ENCODE measurements around the gene MGLL.

The MGLL gene

GRCh38 chr3:127667119-127667681 lies 155.1 kb downstream of the MGLL start:
- no peaks in the 10 kb centered on the region for H3F3A ChIP-seq (ENCODE audit: insufficient read depth, low read length)
- TF ChIP-seq, protein P1, sequence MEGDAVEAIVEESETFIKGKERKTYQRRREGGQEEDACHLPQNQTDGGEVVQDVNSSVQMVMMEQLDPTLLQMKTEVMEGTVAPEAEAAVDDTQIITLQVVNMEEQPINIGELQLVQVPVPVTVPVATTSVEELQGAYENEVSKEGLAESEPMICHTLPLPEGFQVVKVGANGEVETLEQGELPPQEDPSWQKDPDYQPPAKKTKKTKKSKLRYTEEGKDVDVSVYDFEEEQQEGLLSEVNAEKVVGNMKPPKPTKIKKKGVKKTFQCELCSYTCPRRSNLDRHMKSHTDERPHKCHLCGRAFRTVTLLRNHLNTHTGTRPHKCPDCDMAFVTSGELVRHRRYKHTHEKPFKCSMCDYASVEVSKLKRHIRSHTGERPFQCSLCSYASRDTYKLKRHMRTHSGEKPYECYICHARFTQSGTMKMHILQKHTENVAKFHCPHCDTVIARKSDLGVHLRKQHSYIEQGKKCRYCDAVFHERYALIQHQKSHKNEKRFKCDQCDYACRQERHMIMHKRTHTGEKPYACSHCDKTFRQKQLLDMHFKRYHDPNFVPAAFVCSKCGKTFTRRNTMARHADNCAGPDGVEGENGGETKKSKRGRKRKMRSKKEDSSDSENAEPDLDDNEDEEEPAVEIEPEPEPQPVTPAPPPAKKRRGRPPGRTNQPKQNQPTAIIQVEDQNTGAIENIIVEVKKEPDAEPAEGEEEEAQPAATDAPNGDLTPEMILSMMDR (IDR thresholded peaks at IDR 0.05; ENCODE audit: low read length): no peak
- TF ChIP-seq EZH2phosphoT487 (IDR thresholded peaks at IDR 0.05; ENCODE audit: low read length): no peak
- no peak for TF ChIP-seq EZH2 (optimal IDR thresholded peaks at IDR 0.05; ENCODE audit: low read depth, low read length)
- H3K27ac ChIP-seq (ENCODE audit: low read length): no peak overlapping the region
- no peaks in the 10 kb centered on the region for H3K36me3 ChIP-seq (replicated peaks; ENCODE audit: insufficient read depth, low read length)
- H3K4me1 ChIP-seq (ENCODE audit: low read length): 0 out of 2 replicates have a peak, but pooled peaks cover 5% of the 10 kb centered on the region
- H3K9me3 ChIP-seq (replicated peaks; ENCODE audit: insufficient read depth, low read length): no peaks in the 10 kb centered on the region
- H3K4me2 ChIP-seq (ENCODE audit: low read depth, low read length): no peak overlapping the region
- H3K4me3 ChIP-seq (ENCODE audit: low read length): no peak overlapping the region
- H2AFZ ChIP-seq (ENCODE audit: low read length): no peak overlapping the region
- no peaks in the 10 kb centered on the region for H3K27me3 ChIP-seq (replicated peaks; ENCODE audit: insufficient read depth, low read length)
- no peaks in the 10 kb centered on the region for H3K79me2 ChIP-seq (ENCODE audit: low read length)
- DNase-seq: no peak
- H3K9me2 ChIP-seq (replicated peaks; ENCODE audit: insufficient read depth, low read length): no peaks in the 10 kb centered on the region
- H4K20me1 ChIP-seq (ENCODE audit: insufficient read depth, low read length): no peaks in the 10 kb centered on the region
- no peak overlapping the region for H3K9ac ChIP-seq (ENCODE audit: low read length)

GRCh38 chr3:127666676-127667075 lies 155.6 kb downstream of the MGLL start:
- Histone ChIP-seq H3K36me3 (replicated peaks; ENCODE audit: insufficient read depth, low read length) (no peaks in the 10 kb centered on the region), H3F3A (ENCODE audit: insufficient read depth, low read length) (no peaks in the 10 kb centered on the region), H4K20me1 (ENCODE audit: insufficient read depth, low read length) (no peaks in the 10 kb centered on the region), H3K9me3 (replicated peaks; ENCODE audit: insufficient read depth, low read length) (no peaks in the 10 kb centered on the region), H3K27me3 (replicated peaks; ENCODE audit: insufficient read depth, low read length) (no peaks in the 10 kb centered on the region), H2AFZ (ENCODE audit: low read length) (no peak overlapping the region), H3K9ac (ENCODE audit: low read length) (no peak overlapping the region), H3K4me3 (ENCODE audit: low read length) (no peak overlapping the region), H3K9me2 (replicated peaks; ENCODE audit: insufficient read depth, low read length) (no peaks in the 10 kb centered on the region), H3K4me2 (ENCODE audit: low read depth, low read length) (no peak overlapping the region), H3K27ac (ENCODE audit: low read length) (no peak overlapping the region), H3K4me1 (ENCODE audit: low read length) (0 out of 2 replicates have a peak, but pooled peaks cover under 1% of the 10 kb centered on the region), H3K79me2 (ENCODE audit: low read length) (no peaks in the 10 kb centered on the region)
- TF ChIP-seq, protein P1 (IDR thresholded peaks at IDR 0.05; ENCODE audit: low read length): no peak
- no peak for TF ChIP-seq EZH2 (optimal IDR thresholded peaks at IDR 0.05; ENCODE audit: low read depth, low read length)
- TF ChIP-seq EZH2phosphoT487 (IDR thresholded peaks at IDR 0.05; ENCODE audit: low read length): no peak
- DNase-seq: no peak

DNA sequence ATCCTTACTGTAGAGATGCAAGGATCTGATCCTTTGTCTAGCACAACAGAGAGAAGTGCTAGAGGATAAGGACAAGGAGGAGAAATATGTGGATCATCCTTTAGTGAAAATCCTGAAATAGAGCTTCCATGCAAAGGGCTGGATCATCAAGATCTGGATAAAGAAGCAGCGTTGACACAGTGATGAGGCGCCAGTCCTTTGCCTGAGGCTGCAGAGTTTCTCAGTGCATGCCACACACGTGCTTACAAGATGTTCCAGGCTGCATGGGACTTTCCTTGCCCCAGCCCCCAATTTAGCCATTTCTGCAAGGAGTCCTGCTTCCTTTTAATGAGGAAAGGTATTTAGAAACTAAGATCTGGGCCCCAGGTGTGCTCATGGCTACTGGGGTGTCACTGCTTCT lies 156.7 kb downstream of the MGLL start:
- Histone ChIP-seq H3K9me2 (replicated peaks; ENCODE audit: insufficient read depth, low read length) (no peaks in the 10 kb centered on the region), H3K9me3 (replicated peaks; ENCODE audit: insufficient read depth, low read length) (no peaks in the 10 kb centered on the region), H3K4me1 (ENCODE audit: low read length) (no peaks in the 10 kb centered on the region), H3K9ac (ENCODE audit: low read length) (no peak overlapping the region), H3F3A (ENCODE audit: insufficient read depth, low read length) (no peaks in the 10 kb centered on the region), H3K4me2 (ENCODE audit: low read depth, low read length) (no peak overlapping the region), H4K20me1 (ENCODE audit: insufficient read depth, low read length) (no peaks in the 10 kb centered on the region), H3K27me3 (replicated peaks; ENCODE audit: insufficient read depth, low read length) (no peaks in the 10 kb centered on the region), H3K4me3 (ENCODE audit: low read length) (no peak overlapping the region), H3K27ac (ENCODE audit: low read length) (no peak overlapping the region), H3K36me3 (replicated peaks; ENCODE audit: insufficient read depth, low read length) (no peaks in the 10 kb centered on the region), H3K79me2 (ENCODE audit: low read length) (no peaks in the 10 kb centered on the region), H2AFZ (ENCODE audit: low read length) (no peak overlapping the region)
- DNase-seq: no peak
- no peak for TF ChIP-seq EZH2phosphoT487 (IDR thresholded peaks at IDR 0.05; ENCODE audit: low read length)
- no peak for TF ChIP-seq EZH2 (optimal IDR thresholded peaks at IDR 0.05; ENCODE audit: low read depth, low read length)
- TF ChIP-seq, protein P1 (IDR thresholded peaks at IDR 0.05; ENCODE audit: low read length): no peak

All from MM.1S (cell line).